Fibroblast of mammary gland (primary cell): ENCODE measurements around the gene MOCS2.

Experiments
- DNase-seq: peaks from one replicate; pipeline ENCODE4 v3.0.0-alpha.2; 2010; ENCODE audit warnings: low read depth
- H3K4me3 ChIP-seq: 2 replicates; pipeline ENCODE4 v1.5.1; 2011; ENCODE audit warnings: low read depth, mild to moderate bottlenecking, low read length, moderate library complexity; ENCODE audit not compliant: control insufficient read depth
- TF ChIP-seq, protein P1 (sequence below): conservative IDR thresholded peaks from 2 replicates; pipeline ENCODE4 v1.5.1; 2011; ENCODE audit warnings: low read depth, low read length, inconsistent platforms; ENCODE audit not compliant: control insufficient read depth, insufficient read depth

The MOCS2 gene

DNA sequence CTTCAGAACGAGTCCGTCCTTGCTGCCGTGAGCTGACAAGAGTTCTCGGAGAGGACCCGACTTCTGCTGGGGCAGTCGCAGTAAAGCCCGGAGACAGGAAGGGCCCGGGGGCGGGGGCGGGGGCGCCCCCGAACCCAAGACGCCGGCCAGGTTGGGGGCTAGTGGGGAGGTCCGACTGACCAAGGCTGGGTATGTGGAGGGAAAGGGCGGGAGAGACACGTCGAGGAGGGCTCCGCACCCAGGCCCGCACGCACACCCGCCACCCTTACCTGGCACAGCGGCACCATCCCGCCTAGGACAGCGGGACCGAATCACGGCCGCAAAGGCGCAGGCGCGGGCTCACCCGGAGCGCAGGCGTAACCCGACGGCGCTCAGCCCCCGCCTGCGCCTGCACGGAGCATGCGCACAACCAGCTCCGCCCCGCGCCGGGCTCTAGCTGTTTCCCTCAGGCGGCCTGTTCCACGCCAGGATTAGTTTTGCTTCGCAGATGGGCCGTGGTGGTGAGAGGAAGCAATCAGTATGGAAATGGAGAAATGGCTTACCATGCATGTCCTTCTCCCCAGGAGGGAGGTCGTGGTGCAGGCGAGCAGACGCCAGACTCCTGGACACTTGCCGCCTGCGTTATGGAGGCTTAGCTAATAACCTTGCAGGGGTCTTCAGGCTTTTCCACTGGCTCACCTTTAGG lies at the start of gene MOCS2:
Gene MOCS2, minus strand, starts transcription at position 315 of the 685 bp plus-strand sequence. CDS start 2,583 bp downstream, outside the sequence.
- TF ChIP-seq, protein P1, sequence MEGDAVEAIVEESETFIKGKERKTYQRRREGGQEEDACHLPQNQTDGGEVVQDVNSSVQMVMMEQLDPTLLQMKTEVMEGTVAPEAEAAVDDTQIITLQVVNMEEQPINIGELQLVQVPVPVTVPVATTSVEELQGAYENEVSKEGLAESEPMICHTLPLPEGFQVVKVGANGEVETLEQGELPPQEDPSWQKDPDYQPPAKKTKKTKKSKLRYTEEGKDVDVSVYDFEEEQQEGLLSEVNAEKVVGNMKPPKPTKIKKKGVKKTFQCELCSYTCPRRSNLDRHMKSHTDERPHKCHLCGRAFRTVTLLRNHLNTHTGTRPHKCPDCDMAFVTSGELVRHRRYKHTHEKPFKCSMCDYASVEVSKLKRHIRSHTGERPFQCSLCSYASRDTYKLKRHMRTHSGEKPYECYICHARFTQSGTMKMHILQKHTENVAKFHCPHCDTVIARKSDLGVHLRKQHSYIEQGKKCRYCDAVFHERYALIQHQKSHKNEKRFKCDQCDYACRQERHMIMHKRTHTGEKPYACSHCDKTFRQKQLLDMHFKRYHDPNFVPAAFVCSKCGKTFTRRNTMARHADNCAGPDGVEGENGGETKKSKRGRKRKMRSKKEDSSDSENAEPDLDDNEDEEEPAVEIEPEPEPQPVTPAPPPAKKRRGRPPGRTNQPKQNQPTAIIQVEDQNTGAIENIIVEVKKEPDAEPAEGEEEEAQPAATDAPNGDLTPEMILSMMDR: no peak
- H3K4me3 ChIP-seq: peak within 1 kb of the TSS; percentile 74
- peak; percentile 85 for DNase-seq

GRCh38 chr5:53151713-53152458 lies 42.3 kb upstream of the MOCS2 start:
- DNase-seq: peak; percentile 80
- TF ChIP-seq, protein P1: no peak
- no peak overlapping the region for H3K4me3 ChIP-seq

DNA sequence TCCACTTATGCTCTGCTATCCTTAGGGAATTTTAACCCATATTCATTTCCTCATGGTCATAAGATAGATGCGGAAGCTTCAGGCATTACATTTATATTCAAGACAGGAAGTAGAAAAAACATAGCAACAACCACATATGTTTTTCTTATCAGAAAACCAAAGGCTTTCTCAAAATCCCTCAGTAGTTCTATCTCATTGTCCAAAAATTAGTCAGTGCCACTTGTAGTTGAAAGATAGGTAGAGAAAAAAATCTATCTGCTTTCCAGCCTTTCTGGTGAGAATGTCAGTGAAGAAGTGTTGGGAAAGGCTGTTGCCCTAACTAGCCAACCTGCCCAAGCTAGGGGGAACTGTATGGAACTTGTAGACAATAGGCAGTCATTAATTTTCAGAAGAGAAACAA lies 23.5 kb upstream of the MOCS2 start:
- H3K4me3 ChIP-seq: no peak overlapping the region
- DNase-seq: no peak
- TF ChIP-seq, protein P1: no peak

DNA sequence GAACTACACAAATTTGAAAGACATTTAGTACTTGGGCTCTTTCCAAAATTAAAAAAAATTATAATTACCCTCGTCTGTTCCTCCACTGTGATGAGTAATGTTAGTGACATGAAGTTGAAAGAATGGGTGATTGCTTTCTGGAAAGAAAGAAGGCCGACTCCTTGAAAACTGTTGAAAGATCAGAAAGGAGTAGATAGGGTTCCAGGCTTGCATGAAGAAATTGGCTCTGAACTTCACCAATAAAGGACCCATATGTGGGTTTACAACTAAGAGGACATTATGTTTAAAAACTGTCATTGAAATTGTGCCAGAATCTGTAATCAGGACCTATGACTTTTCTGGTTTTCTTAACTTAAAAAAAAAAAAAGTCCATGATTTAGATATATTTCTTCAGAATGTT lies 20.7 kb upstream of the MOCS2 start:
- TF ChIP-seq, protein P1: no peak
- DNase-seq: peak; percentile 54
- H3K4me3 ChIP-seq: no peak overlapping the region

GRCh38 chr5:53128481-53128880 lies 18.9 kb upstream of the MOCS2 start:
- no peak for DNase-seq
- TF ChIP-seq, protein P1: no peak
- H3K4me3 ChIP-seq: no peak overlapping the region

DNA sequence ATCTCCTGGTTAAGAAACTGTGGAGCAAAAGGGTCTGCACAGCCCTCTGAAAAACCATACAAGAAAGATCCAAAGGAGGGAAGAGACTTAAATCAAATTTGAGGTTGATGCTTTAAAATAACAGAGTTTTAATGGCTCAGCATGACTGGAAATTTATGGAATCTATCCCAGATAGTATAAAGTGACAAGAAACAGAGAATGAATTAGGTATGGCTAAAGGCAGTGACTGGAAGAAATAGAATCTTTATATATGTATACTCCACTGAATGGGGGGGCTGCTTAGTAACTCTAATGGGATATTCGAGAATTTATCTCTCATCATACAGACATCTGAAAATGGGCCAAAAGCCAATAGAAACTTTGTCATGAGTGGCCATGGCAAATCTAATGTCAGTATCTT lies 17.6 kb upstream of the MOCS2 start:
- TF ChIP-seq, protein P1: no peak
- no peak for DNase-seq
- no peak overlapping the region for H3K4me3 ChIP-seq
